Hematopoietic multipotent progenitor cell (in vitro differentiated cells): ENCODE results near the gene TOP3B. TPM values are rescaled to one million over a fixed set of nuclear protein-coding genes. Genes with fewer than 3 reads are reported as not detected.

ENCODE experiments used
- DNase-seq, 3 donors: peaks; one replicate each; pipeline ENCODE4 v3.0.0-alpha.2; 2011 to 2015; ENCODE audit warnings: low read depth in 2 of 3, low spot score in 2 of 3
- total RNA-seq: library from RNA; depleted of rRNA; stranded (reverse); fragments of >200 nt; gene quantifications from one replicate; pipeline ENCODE4 v1.2.3, GENCODE V29; 2012

TOP3B gene
- total RNA-seq, 1 donor = 39.0 TPM

- no peak for DNase-seq
Measured at GRCh38 chr22:21964234-21964633, 18.4 kb downstream of the TOP3B start.

- no peak for DNase-seq
Measured at GRCh38 chr22:21963790-21964211, 18.8 kb downstream of the TOP3B start.

- no peak for DNase-seq
Measured at GRCh38 chr22:21963286-21963685, 19.3 kb downstream of the TOP3B start.

GRCh38 chr22:21962655-21962949 lies 20.0 kb downstream of the TOP3B start:
- DNase-seq = no peak

GRCh38 chr22:21961886-21962654 lies 20.5 kb downstream of the TOP3B start:
- no peak for DNase-seq

- DNase-seq = no peak
Measured at GRCh38 chr22:21961127-21961867, 21.3 kb downstream of the TOP3B start.

GRCh38 chr22:21960200-21961126 lies 22.1 kb downstream of the TOP3B start:
- no peak for DNase-seq

GRCh38 chr22:21959274-21960074 lies 23.1 kb downstream of the TOP3B start:
- DNase-seq = no peak

- no peak for DNase-seq
Measured at GRCh38 chr22:21958360-21959273, 24.0 kb downstream of the TOP3B start.

- peak; percentile 81 to 97 (median 88) for DNase-seq
Measured at GRCh38 chr22:21952586-21953571, 29.7 kb downstream of the TOP3B start, which contains the start of gene PPM1F. Gene PPM1F, minus strand, starts transcription at chr22:21952848. Its CDS starts 6,800 bp downstream, at chr22:21946048.

GRCh38 chr22:21951931-21952465 lies 30.6 kb downstream of the TOP3B start:
- no peak for DNase-seq

- no peak for DNase-seq
Measured at GRCh38 chr22:21951062-21951461, 31.5 kb downstream of the TOP3B start.

GRCh38 chr22:21949948-21950347 lies 32.6 kb downstream of the TOP3B start:
- DNase-seq = no peak

- DNase-seq = no peak
Measured at GRCh38 chr22:21949569-21949918, 33.0 kb downstream of the TOP3B start.

- no peak for DNase-seq
Measured at GRCh38 chr22:21948824-21949568, 33.6 kb downstream of the TOP3B start.

- DNase-seq = no peak
Measured at GRCh38 chr22:21948390-21948789, 34.2 kb downstream of the TOP3B start.
